Measurements from ENCODE around the gene GRIA4. TPM values are rescaled to one million over a fixed set of nuclear protein-coding genes. Genes with fewer than 3 reads are reported as not detected.

Gene GRIA4
- total RNA-seq, 1 experiment from 2014 or later, result not detected

GRCh38 chr11:105701098-105701497, 91.2 kb downstream of the GRIA4 start:
- DNase-seq, result no peak
- no peak overlapping the region for H2AFZ ChIP-seq
- no peak overlapping the region for H3K27ac ChIP-seq
- ChIA-PET CTCF (no interaction called here), POLR2A (ENCODE audit: unreplicated experiment) (no interaction called here)
- H3K27me3 ChIP-seq (ENCODE audit: insufficient read depth, low read depth), result no peaks in the 10 kb centered on the region
- H3K36me3 ChIP-seq (ENCODE audit: low read depth), result no peaks in the 10 kb centered on the region
- H3K4me2 ChIP-seq, result no peak overlapping the region
- no peaks in the 10 kb centered on the region for H4K20me1 ChIP-seq (ENCODE audit: insufficient read depth)
- TF ChIP-seq CTCF (conservative IDR thresholded peaks at IDR 0.05) (no peak), EZH2 (IDR thresholded peaks at IDR 0.05; ENCODE audit: low read depth) (no peak)
- H3K9me2 ChIP-seq (ENCODE audit: insufficient read depth), result no peaks in the 10 kb centered on the region
- no peak overlapping the region for H3K4me3 ChIP-seq
- no TSS peak for BruUV-seq (replicated peaks)
- no peaks in the 10 kb centered on the region for H3F3A ChIP-seq (ENCODE audit: insufficient read depth, low read depth)
- intact Hi-C loops (cut with micrococcal nuclease; ENCODE audit: unreplicated experiment), result no loop called here
- no peaks in the 10 kb centered on the region for H3K4me1 ChIP-seq (replicated peaks; ENCODE audit: insufficient read depth)
- no peaks in the 10 kb centered on the region for H3K79me2 ChIP-seq (ENCODE audit: low read depth)
- H3K9me3 ChIP-seq (ENCODE audit: insufficient read depth, low read depth), result no peaks in the 10 kb centered on the region

GRCh38 chr11:105705786-105706530, 96.1 kb downstream of the GRIA4 start:
- Histone ChIP-seq H2AFZ (no peak overlapping the region), H3K4me3 (no peak overlapping the region), H3K4me1 (replicated peaks; ENCODE audit: insufficient read depth) (no peaks in the 10 kb centered on the region), H3K9me3 (ENCODE audit: insufficient read depth, low read depth) (no peaks in the 10 kb centered on the region), H3K27ac (no peak overlapping the region), H3K9me2 (ENCODE audit: insufficient read depth) (peaks cover 3% of the 10 kb centered on the region; the same call in 1 of the 2 replicates), H3K79me2 (ENCODE audit: low read depth) (no peaks in the 10 kb centered on the region), H3K27me3 (ENCODE audit: insufficient read depth, low read depth) (no peaks in the 10 kb centered on the region), H3F3A (ENCODE audit: insufficient read depth, low read depth) (no peaks in the 10 kb centered on the region), H4K20me1 (ENCODE audit: insufficient read depth) (no peaks in the 10 kb centered on the region), H3K36me3 (ENCODE audit: low read depth) (no peaks in the 10 kb centered on the region), H3K4me2 (no peak overlapping the region)
- BruUV-seq (replicated peaks), result no TSS peak
- TF ChIP-seq CTCF (conservative IDR thresholded peaks at IDR 0.05), result no peak
- TF ChIP-seq EZH2 (IDR thresholded peaks at IDR 0.05; ENCODE audit: low read depth), result no peak
- intact Hi-C loops (cut with micrococcal nuclease; ENCODE audit: unreplicated experiment), result no loop called here
- DNase-seq, result no peak
- CTCF ChIA-PET, result no interaction called here
- POLR2A ChIA-PET (ENCODE audit: unreplicated experiment), result no interaction called here

GRCh38 chr11:105713106-105713505, 103.2 kb downstream of the GRIA4 start:
- Histone ChIP-seq H3K9me3 (ENCODE audit: insufficient read depth, low read depth) (no peaks in the 10 kb centered on the region), H3K4me1 (replicated peaks; ENCODE audit: insufficient read depth) (no peaks in the 10 kb centered on the region), H2AFZ (no peak overlapping the region), H3K27me3 (ENCODE audit: insufficient read depth, low read depth) (no peaks in the 10 kb centered on the region), H4K20me1 (ENCODE audit: insufficient read depth) (no peaks in the 10 kb centered on the region), H3K4me3 (no peak overlapping the region), H3K36me3 (ENCODE audit: low read depth) (no peaks in the 10 kb centered on the region), H3K9me2 (ENCODE audit: insufficient read depth) (peaks cover 3% of the 10 kb centered on the region; the same call in 1 of the 2 replicates), H3F3A (ENCODE audit: insufficient read depth, low read depth) (no peaks in the 10 kb centered on the region), H3K27ac (no peak overlapping the region), H3K4me2 (no peak overlapping the region), H3K79me2 (ENCODE audit: low read depth) (no peaks in the 10 kb centered on the region)
- TF ChIP-seq CTCF (conservative IDR thresholded peaks at IDR 0.05) (no peak), EZH2 (IDR thresholded peaks at IDR 0.05; ENCODE audit: low read depth) (no peak)
- no TSS peak for BruUV-seq (replicated peaks)
- intact Hi-C loops (cut with micrococcal nuclease; ENCODE audit: unreplicated experiment), result no loop called here
- CTCF ChIA-PET, result no interaction called here
- no peak for DNase-seq
- POLR2A ChIA-PET (ENCODE audit: unreplicated experiment), result no interaction called here
